ENCODE data around the gene EGFR.

Gene EGFR

DNA sequence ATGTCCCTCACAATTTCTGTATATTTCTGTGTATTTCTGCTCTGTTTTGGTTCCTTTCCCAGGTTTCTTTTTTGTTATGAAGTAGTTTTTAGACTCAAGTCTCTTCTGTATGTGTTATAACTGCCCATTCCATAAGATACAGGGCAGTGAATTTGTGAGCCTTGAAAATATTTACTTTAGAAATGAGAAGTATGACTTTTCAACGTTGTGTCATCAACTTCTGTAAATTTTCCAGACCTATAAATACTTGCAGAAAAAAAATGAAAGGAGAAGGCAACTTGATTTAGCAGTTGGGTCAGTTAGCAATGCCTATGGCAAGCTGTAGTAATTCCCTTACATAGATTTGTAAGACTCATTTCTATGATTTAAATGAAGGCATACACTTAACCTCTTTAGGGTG, 11.5 kb downstream of the EGFR start:
- Histone ChIP-seq H3K27me3 (ENCODE audit: insufficient read depth, low read length, poor library complexity, severe bottlenecking) (no peaks in the 10 kb centered on the region), H3F3A (ENCODE audit: low read depth) (no peaks in the 10 kb centered on the region), H3K4me2 (ENCODE audit: low read depth, low read length, poor library complexity, severe bottlenecking) (no peak overlapping the region), H3K9me3 (ENCODE audit: insufficient read depth, low read depth, low read length) (no peaks in the 10 kb centered on the region), H3K4me1 (ENCODE audit: insufficient read depth, low read length, poor library complexity, severe bottlenecking) (no peaks in the 10 kb centered on the region), H3K9ac (ENCODE audit: low read depth, low read length, poor library complexity, severe bottlenecking) (no peak overlapping the region), H3K9me2 (replicated peaks; ENCODE audit: low read depth, low read length) (no peaks in the 10 kb centered on the region), H3K36me3 (ENCODE audit: insufficient read depth, low read length) (no peaks in the 10 kb centered on the region), H3K79me2 (ENCODE audit: insufficient read depth, low read length) (no peaks in the 10 kb centered on the region), H4K20me1 (ENCODE audit: insufficient read depth, low read length, poor library complexity, severe bottlenecking) (no peaks in the 10 kb centered on the region), H2AFZ (ENCODE audit: low read length) (no peak overlapping the region), H3K4me3 (ENCODE audit: low read length, poor library complexity, severe bottlenecking) (no peak overlapping the region)
- TF ChIP-seq, protein P1, sequence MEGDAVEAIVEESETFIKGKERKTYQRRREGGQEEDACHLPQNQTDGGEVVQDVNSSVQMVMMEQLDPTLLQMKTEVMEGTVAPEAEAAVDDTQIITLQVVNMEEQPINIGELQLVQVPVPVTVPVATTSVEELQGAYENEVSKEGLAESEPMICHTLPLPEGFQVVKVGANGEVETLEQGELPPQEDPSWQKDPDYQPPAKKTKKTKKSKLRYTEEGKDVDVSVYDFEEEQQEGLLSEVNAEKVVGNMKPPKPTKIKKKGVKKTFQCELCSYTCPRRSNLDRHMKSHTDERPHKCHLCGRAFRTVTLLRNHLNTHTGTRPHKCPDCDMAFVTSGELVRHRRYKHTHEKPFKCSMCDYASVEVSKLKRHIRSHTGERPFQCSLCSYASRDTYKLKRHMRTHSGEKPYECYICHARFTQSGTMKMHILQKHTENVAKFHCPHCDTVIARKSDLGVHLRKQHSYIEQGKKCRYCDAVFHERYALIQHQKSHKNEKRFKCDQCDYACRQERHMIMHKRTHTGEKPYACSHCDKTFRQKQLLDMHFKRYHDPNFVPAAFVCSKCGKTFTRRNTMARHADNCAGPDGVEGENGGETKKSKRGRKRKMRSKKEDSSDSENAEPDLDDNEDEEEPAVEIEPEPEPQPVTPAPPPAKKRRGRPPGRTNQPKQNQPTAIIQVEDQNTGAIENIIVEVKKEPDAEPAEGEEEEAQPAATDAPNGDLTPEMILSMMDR (conservative IDR thresholded peaks at IDR 0.05; ENCODE audit: low read length): no peak
- no peak for TF ChIP-seq EZH2phosphoT487 (IDR thresholded peaks at IDR 0.05; ENCODE audit: borderline replicate concordance)

DNA sequence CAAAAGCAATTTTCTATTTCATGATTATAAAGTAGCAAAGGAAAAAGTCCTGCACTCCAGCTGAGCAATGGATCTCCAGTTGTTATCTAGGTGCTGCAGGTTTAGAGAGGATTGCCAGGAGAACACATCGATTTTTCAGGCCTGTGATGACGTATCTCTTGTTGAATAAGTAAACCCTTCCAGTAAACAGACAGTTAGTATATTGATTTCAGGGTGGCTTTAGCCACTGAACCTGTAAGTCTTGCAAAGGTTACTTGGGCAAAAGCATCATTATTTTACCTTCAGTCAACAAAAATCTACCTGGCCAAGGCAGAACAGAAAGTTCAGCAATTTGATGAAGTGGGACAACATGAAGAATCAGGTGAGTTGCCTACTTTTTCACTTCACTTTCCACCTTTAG, 12.3 kb downstream of the EGFR start:
- H3K9me2 ChIP-seq (replicated peaks; ENCODE audit: low read depth, low read length): no peaks in the 10 kb centered on the region
- no peaks in the 10 kb centered on the region for H3K9me3 ChIP-seq (ENCODE audit: insufficient read depth, low read depth, low read length)
- H3K27me3 ChIP-seq (ENCODE audit: insufficient read depth, low read length, poor library complexity, severe bottlenecking): no peaks in the 10 kb centered on the region
- no peaks in the 10 kb centered on the region for H4K20me1 ChIP-seq (ENCODE audit: insufficient read depth, low read length, poor library complexity, severe bottlenecking)
- H3K9ac ChIP-seq (ENCODE audit: low read depth, low read length, poor library complexity, severe bottlenecking): no peak overlapping the region
- H3K4me3 ChIP-seq (ENCODE audit: low read length, poor library complexity, severe bottlenecking): no peak overlapping the region
- H3K79me2 ChIP-seq (ENCODE audit: insufficient read depth, low read length): no peaks in the 10 kb centered on the region
- no peak overlapping the region for H3K4me2 ChIP-seq (ENCODE audit: low read depth, low read length, poor library complexity, severe bottlenecking)
- no peaks in the 10 kb centered on the region for H3K4me1 ChIP-seq (ENCODE audit: insufficient read depth, low read length, poor library complexity, severe bottlenecking)
- TF ChIP-seq EZH2phosphoT487 (IDR thresholded peaks at IDR 0.05; ENCODE audit: borderline replicate concordance): no peak
- TF ChIP-seq, protein P1 (conservative IDR thresholded peaks at IDR 0.05; ENCODE audit: low read length): no peak
- H3F3A ChIP-seq (ENCODE audit: low read depth): no peaks in the 10 kb centered on the region
- H3K36me3 ChIP-seq (ENCODE audit: insufficient read depth, low read length): no peaks in the 10 kb centered on the region
- no peak overlapping the region for H2AFZ ChIP-seq (ENCODE audit: low read length)

DNA sequence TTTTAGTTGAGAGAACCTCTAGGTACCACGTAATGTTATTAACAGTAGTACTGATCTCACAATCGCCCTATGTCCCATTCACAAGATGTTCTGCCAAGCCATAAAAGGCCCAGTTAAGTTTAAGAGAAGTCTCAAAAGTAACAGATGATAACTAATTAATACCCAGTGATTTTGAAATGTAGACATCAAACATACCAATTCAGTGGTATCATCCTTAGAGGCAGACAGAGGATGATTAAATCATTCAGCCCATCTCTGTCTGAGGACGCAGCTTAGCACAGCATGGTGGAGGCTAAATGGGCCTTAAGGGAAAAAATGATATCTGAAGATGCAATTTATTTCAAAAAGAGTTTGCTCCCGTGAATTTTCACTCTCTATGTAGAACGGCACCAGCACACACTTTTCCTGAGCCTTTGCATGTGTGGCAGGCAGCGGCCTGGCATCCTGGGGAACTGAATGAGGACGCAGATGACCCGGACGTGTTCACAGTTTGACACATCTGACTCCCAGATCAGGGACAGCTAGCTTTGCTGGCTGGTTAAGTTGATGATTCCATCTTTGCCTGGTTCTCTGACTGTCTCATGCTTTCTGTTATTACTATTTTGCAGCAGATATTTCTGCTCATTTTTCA, 13.4 kb downstream of the EGFR start:
- Histone ChIP-seq H3K9ac (ENCODE audit: low read depth, low read length, poor library complexity, severe bottlenecking) (no peak overlapping the region), H2AFZ (ENCODE audit: low read length) (no peak overlapping the region), H3K9me3 (ENCODE audit: insufficient read depth, low read depth, low read length) (0 out of 2 replicates have a peak, but pooled peaks cover 4% of the 10 kb centered on the region), H3K4me3 (ENCODE audit: low read length, poor library complexity, severe bottlenecking) (no peak overlapping the region), H3K79me2 (ENCODE audit: insufficient read depth, low read length) (no peaks in the 10 kb centered on the region), H3K36me3 (ENCODE audit: insufficient read depth, low read length) (no peaks in the 10 kb centered on the region), H3F3A (ENCODE audit: low read depth) (no peaks in the 10 kb centered on the region), H3K4me1 (ENCODE audit: insufficient read depth, low read length, poor library complexity, severe bottlenecking) (no peaks in the 10 kb centered on the region), H3K9me2 (replicated peaks; ENCODE audit: low read depth, low read length) (no peaks in the 10 kb centered on the region), H3K4me2 (ENCODE audit: low read depth, low read length, poor library complexity, severe bottlenecking) (no peak overlapping the region), H4K20me1 (ENCODE audit: insufficient read depth, low read length, poor library complexity, severe bottlenecking) (no peaks in the 10 kb centered on the region), H3K27me3 (ENCODE audit: insufficient read depth, low read length, poor library complexity, severe bottlenecking) (no peaks in the 10 kb centered on the region)
- TF ChIP-seq, protein P1 (conservative IDR thresholded peaks at IDR 0.05; ENCODE audit: low read length): no peak
- TF ChIP-seq EZH2phosphoT487 (IDR thresholded peaks at IDR 0.05; ENCODE audit: borderline replicate concordance): no peak

Data from Loucy (cell line).